GM18870 (cell line): ENCODE results near the gene RCBTB2.

Source experiments
- ATAC-seq: cut with Tn5 transposase; IDR thresholded peaks from one replicate; pipeline ENCODE4 v1.9.1; 2021; ENCODE audit warnings: moderate library complexity; ENCODE audit not compliant: unreplicated experiment

The RCBTB2 gene

GRCh38 chr13:48532256-48532505, 699 bp downstream of the RCBTB2 start:
- ATAC-seq: peak; percentile 3

DNA sequence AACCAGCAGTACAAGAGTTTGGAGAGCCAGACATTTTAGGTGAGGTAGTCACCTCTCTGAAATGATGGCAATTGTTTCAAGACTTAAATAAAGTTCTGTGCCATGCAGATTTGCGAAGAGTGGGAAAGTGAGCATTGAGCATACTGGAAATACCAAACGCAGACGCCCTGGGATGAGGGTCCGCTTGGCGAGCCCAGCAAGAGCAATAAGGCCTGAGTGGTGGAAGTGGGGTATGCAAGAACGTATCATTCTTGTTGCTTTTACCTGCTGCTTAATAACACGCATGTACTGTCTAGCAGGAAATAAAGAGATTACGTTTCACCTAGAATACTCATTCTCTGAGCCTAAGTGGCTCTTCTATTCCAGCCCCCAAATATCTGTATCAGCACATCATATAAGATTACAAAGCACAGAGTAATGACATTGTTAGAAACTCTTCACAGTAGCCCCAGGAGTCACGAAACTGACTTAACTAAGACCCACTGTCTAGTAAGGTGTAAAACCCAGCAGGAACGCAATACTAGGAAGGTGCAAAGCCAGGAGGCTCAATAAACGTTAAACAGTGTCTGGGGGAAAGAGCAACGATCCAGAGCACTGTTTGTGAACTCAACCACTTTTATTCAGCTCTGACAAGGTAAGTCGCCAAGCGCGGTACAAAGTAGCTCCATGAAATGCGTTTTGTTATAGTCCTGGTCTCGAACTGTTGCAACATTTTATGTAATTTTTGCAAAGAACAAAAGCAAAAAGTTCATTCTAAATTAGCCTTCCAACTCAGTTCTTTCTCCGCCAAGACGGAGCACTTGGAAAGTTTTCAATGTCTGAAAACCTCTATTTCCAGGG, 1.2 kb downstream of the RCBTB2 start:
- no peak for ATAC-seq

GRCh38 chr13:48530833-48531232, 2.0 kb downstream of the RCBTB2 start:
- no peak for ATAC-seq

DNA sequence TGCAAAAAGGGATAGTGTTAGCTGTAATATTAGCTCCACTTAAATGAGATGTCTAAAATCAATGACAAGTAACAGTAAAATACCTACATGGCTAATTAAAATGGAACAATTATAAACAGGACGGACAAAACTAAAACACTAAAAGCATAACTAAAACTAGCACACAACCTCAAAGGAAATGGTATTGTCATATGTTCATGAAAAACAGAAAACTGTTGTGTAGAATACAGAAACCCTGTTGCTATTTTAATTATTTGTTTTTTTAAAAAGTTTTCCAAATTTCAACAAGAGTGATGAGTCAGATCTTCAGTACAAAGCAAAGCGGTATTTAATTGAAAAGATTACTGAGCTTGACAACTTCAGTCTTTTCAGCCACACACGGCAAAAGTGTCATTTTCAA, 4.2 kb downstream of the RCBTB2 start:
- no peak for ATAC-seq

DNA sequence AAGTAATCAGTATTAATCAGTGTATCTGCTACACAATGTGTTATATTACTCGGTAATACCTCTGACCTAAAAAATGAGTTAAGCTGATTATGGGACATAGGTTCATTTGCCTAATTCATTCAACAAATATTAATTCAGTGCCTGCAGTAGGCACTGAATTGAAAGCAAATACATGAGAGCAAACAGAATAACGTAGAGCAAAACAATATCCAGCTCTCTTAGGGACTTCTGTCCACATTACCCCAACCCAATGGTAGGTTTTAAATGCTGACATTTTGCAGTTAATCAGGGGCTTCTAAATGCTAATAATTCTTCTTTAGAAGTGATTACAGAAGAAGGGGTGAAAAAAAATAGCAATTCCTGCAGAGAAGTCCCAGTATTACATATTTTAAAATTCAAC, 4.9 kb downstream of the RCBTB2 start:
- ATAC-seq: no peak

- no peak for ATAC-seq
Observed at GRCh38 chr13:48526286-48526685, 6.6 kb downstream of the RCBTB2 start.

- ATAC-seq: no peak
Observed at GRCh38 chr13:48518083-48518482, 14.8 kb downstream of the RCBTB2 start.

DNA sequence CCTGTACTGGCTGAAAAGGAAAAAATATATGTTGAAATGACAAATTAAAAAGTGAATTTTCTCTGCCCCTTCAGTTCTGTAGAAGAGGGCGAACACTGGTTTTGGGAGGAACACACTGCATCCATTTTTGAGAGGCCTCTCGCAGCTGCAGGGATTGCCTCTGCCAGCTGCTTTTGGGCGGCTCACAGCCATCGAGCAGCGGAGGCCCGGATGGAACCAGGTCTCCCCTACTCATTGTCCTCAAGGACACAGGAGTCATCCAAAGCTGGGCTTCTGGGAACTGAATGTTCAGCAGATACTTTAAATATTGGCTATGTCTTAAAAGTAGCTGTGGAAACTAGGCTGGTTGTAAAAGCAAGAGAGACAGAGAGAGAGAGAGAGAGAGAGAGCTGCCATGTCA, 17.1 kb downstream of the RCBTB2 start:
- no peak for ATAC-seq

- no peak for ATAC-seq
Observed at GRCh38 chr13:48514793-48515192, 18.1 kb downstream of the RCBTB2 start.

DNA sequence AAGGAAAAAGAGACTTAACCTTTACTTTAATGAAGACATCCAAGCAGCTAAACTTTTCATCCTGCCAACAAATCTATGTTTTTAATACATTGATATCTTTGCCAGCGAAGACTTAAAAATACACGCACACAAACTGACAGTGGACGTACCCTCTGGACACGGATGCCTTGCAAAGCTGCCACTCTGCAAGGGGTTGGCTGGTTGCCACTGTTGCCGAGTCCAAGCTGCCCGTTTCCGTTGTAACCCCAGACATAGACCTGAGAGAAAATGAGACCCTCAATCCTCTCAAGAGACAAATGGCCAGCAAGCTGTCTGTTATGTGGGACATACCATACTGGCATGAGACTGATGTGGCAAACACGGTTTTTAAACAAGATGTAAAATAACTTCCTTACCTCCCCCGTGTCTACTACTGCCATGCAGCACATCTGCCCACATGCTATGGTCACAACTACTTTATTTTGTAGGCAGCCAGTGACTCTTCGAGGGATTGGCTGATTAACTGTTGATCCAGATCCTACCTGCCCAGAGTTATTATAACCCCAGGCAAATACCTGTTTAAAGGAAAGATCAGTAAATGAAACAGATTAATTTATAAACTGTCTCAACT, 21.2 kb downstream of the RCBTB2 start:
- ATAC-seq: no peak

DNA sequence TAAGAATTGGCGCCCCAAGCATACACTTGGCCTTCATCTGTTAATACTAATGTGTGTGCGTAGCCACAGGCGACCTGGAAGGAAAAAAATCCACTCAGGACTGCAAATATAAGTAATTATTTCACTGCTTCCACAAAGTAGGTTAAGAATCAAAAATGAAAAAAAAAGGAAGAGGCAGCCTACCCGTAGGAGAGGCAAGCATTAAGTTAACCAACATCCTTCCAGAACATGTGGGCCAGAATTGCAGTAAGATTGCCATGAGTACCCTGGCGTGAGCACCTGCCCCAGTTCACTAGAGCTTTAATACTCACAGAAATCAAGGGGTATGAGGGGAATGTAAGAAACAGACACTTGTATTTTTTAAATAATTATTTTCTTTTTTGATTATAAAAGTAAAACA, 22.2 kb downstream of the RCBTB2 start:
- no peak for ATAC-seq

- no peak for ATAC-seq
Observed at GRCh38 chr13:48508011-48508410, 24.9 kb downstream of the RCBTB2 start.

- no peak for ATAC-seq
Observed at GRCh38 chr13:48507021-48507420, 25.9 kb downstream of the RCBTB2 start.

DNA sequence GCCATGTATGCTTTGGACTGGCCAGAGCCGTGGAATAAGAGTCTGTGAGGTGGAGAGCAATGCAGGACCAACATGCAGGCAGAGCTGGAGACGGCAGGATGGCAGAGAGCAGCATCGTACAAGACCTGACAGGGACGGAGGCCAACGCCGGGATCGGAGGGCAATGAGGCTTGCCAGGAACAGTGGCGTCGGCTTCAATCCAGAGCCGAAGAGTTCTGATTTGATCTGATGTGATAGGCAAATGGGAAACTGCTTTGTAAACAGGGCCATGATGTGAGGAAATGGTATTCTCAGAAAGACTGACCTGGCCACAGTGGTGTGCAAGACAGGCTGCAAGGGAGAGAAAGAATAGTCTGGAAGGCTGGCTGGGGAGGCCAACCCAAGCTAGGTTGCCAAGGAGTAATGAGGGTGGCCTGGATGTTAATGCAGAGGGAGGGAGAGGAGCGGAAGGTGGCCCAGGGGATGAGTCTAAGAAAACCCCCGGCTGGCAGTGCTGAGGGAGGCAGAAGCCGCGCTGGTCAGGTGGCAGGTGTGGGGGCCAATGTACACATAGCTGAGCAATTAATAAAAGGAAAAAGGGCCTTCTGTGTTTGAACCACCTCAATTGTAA, 26.7 kb downstream of the RCBTB2 start:
- ATAC-seq: peak; percentile 23

DNA sequence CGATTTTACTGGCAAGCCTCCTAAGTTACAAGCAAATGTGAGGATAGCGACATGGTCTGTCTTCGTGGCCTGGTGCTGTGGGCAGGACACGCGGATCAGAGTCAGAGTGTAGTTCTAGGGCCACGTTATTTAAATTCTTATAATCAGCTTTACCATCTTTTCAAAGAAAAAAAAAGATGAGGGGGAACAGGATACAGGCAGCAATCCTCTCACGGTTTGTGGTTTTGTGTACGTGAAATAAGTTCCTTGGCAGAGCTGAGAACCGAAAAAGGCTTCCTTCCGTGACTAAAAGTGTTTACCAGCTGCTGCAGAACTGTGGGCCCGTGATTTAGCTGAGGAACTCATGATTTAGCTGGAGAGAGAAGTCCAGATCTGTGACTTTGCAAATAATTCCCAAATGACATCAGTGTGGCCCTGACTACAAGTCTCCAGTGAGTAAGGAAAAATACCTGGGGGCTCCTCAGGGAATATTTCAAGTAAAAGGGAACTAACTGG, 27.2 kb downstream of the RCBTB2 start:
- ATAC-seq: peak; percentile 66

DNA sequence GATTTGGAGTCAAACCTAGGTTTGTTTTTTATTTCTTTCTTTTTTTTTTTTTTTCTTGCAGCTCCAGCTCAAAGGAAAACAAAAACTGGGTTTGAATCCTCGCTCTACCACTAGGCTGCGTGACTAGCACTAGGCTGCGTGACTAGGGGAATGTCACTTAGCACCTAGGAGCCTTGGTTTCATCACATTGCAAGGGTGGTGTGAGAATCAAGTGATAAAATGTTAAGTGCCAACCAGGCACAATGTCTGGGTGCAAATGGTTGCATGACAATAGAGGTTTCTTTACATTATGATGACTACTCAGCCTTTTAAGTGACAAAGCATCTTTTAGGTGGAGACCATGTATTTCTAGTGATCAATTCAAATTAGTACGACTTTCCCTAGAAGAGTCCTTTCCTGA, 27.9 kb downstream of the RCBTB2 start:
- no peak for ATAC-seq

GRCh38 chr13:48504606-48505005, 28.3 kb downstream of the RCBTB2 start:
- ATAC-seq: no peak

GRCh38 chr13:48502601-48503319, 30.1 kb downstream of the RCBTB2 start:
- ATAC-seq: no peak

GRCh38 chr13:48501705-48502104, 31.2 kb downstream of the RCBTB2 start:
- ATAC-seq: peak; percentile 43

DNA sequence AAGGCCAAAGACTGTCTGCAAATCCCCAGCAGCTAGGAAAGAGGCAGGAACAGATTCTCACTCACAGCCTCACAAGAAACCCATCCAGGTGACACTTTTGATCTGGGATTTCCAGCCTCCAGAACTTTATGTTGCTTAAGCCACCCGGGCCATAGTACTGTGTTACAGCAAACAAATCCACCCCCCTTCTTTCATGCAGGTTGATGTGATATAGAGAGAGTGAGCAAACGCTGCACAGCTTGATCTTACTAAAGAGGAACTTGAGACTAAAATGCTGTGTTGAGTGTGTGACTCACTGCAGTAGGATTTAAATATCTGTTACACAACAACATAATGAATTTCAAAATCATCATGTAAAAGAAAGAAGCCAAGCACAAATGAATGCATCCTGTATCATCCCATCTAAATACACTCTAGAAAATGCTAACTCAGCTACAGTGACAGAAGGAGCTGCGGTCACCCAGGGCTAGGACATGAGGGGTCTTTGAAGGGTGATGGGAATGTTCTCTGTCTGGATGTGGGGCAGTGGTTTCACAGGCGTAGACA, 32.2 kb downstream of the RCBTB2 start:
- ATAC-seq: no peak

DNA sequence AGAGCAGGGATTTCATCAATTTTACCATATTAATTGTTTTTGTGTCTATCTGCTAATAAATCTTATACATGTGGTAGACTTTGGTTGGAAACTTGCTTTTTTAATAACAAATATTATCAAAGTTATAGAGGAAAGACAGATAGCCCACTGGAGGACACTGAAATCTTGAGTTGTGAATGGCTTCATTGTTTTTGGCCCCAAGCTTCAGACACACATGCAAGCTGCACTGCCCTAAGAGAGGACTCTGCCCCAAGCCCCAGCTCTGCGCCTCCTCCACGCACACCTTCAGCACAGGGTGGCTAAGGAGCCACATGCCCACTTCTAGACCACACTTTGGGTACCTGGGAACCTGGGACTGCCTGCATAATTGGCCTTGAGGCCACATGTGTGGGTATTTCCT, 35.2 kb downstream of the RCBTB2 start:
- ATAC-seq: no peak
